GM19328 (cell line): Measurements from ENCODE around the gene SLC32A1.

Experiments used
- ATAC-seq: cut with Tn5 transposase; IDR thresholded peaks from one replicate; pipeline ENCODE4 v1.9.1; 2021; ENCODE audit warnings: mild to moderate bottlenecking, moderate library complexity; ENCODE audit not compliant: unreplicated experiment

SLC32A1 gene

GRCh38 chr20:38725148-38725901, 1.0 kb downstream of the SLC32A1 start:
- ATAC-seq = no peak

GRCh38 chr20:38725931-38726803, 1.9 kb downstream of the SLC32A1 start:
- ATAC-seq = no peak

GRCh38 chr20:38726804-38727606, 2.7 kb downstream of the SLC32A1 start:
- no peak for ATAC-seq

GRCh38 chr20:38727607-38728190, 3.4 kb downstream of the SLC32A1 start:
- ATAC-seq = no peak

- ATAC-seq = no peak
Observed at GRCh38 chr20:38728191-38728781, 4.0 kb downstream of the SLC32A1 start.

- no peak for ATAC-seq
Observed at GRCh38 chr20:38728911-38729642, 4.8 kb downstream of the SLC32A1 start.

GRCh38 chr20:38729767-38730166, 5.5 kb downstream of the SLC32A1 start:
- ATAC-seq = no peak

GRCh38 chr20:38730167-38730988, 6.1 kb downstream of the SLC32A1 start:
- no peak for ATAC-seq

GRCh38 chr20:38730989-38731737, 6.9 kb downstream of the SLC32A1 start:
- no peak for ATAC-seq

GRCh38 chr20:38731738-38732113, 7.4 kb downstream of the SLC32A1 start:
- no peak for ATAC-seq

- no peak for ATAC-seq
Observed at GRCh38 chr20:38732981-38733380, 8.7 kb downstream of the SLC32A1 start.

GRCh38 chr20:38735172-38735571, 10.9 kb downstream of the SLC32A1 start:
- ATAC-seq = no peak

GRCh38 chr20:38737887-38738286, 13.6 kb downstream of the SLC32A1 start:
- no peak for ATAC-seq

GRCh38 chr20:38745757-38746156, 21.5 kb downstream of the SLC32A1 start:
- ATAC-seq = no peak

GRCh38 chr20:38747495-38748096, 23.3 kb downstream of the SLC32A1 start:
- no peak for ATAC-seq

- ATAC-seq = peak; percentile 91
Observed at GRCh38 chr20:38748097-38748860, 24.0 kb downstream of the SLC32A1 start, which contains the start of gene ACTR5. Gene ACTR5, plus strand, starts transcription at chr20:38748460. Its CDS starts 19 bp downstream, at chr20:38748479.

- peak; percentile 17 for ATAC-seq
Observed at GRCh38 chr20:38748861-38749149, 24.5 kb downstream of the SLC32A1 start.
